Stimulated activated naive CD8-positive, alpha-beta T cell treated with anti-CD3 and anti-CD28 coated beads, Interleukin-15, amount 100 ng/mL, for 72 hours (primary cell): Measurements from ENCODE around the gene PRDM10.
A peak's percentile ranks its signal among the peaks of the same experiment; 100 is the strongest.
"Not testable (repeated sequence)": the region's sequence is repeated elsewhere in the genome, so short reads cannot be mapped to it uniquely, and the experiment has no call there.

Experiments used
- ATAC-seq: fragments of 150-1000 bp; cut with Tn5 transposase; 2 replicates; pipeline ENCODE4 v1.10.0; 2021; ENCODE audit warnings: mild to moderate bottlenecking, moderate library complexity
- DNase-seq, 2 donors: peaks; one replicate each; pipeline ENCODE4 v3.0.0; 2021 to 2022
- H3K27ac Mint-ChIP-seq, 2 donors: one replicate each; pipeline ENCODE4 v1.8.0; 2022; ENCODE audit warnings: mild to moderate bottlenecking in 2 of 2, mixed read lengths in 2 of 2, moderate library complexity in 2 of 2
- H3K27me3 Mint-ChIP-seq: one replicate; pipeline ENCODE4 v1.8.0; 2022; ENCODE audit warnings: mixed read lengths
- H3K4me1 Mint-ChIP-seq: one replicate; pipeline ENCODE4 v1.8.0; 2022; ENCODE audit warnings: mild to moderate bottlenecking, mixed read lengths
- H3K4me3 Mint-ChIP-seq, 2 donors: one replicate each; pipeline ENCODE4 v1.8.0; 2022; ENCODE audit warnings: mild to moderate bottlenecking in 2 of 2, mixed read lengths in 2 of 2, moderate library complexity in 1 of 2
- H3K9me3 Mint-ChIP-seq, 2 donors: one replicate each; pipeline ENCODE4 v1.8.0; 2022; ENCODE audit warnings: mixed read lengths in 2 of 2

Gene PRDM10

DNA sequence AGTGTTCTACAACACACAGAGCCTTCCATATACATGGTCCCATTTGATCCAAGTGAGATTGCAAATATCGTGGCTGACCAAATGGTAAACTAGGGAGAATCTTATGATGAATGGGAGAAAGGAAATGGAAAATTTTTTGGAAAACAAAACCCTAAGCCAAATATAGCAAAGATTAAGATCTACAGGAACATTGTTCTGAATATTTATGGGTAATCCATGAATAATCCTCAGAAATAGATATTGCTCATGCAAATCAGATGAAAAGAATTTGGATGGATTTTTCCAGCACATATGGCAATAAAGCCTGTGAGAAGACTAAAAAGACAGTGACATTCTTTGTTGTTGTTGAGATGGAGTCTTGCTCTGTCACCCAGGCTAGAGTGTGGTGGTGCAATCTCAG, 21.7 kb upstream of the PRDM10 start:
- no peak overlapping the region for H3K27ac Mint-ChIP-seq
- H3K4me1 Mint-ChIP-seq: no peaks in the 10 kb centered on the region
- no peaks in the 10 kb centered on the region for H3K9me3 Mint-ChIP-seq
- DNase-seq: no peak
- no peaks in the 10 kb centered on the region for H3K27me3 Mint-ChIP-seq
- ATAC-seq: no peak
- H3K4me3 Mint-ChIP-seq: no peak overlapping the region

GRCh38 chr11:130023204-130023603, 20.6 kb upstream of the PRDM10 start:
- DNase-seq (no peak), ATAC-seq (no peak)
- Mint-ChIP-seq H3K27me3 (no peaks in the 10 kb centered on the region), H3K4me1 (no peaks in the 10 kb centered on the region), H3K27ac (no peak overlapping the region), H3K4me3 (no peak overlapping the region), H3K9me3 (no peaks in the 10 kb centered on the region)

GRCh38 chr11:130022799-130023198, 20.2 kb upstream of the PRDM10 start:
- H3K27me3 Mint-ChIP-seq: no peaks in the 10 kb centered on the region
- no peaks in the 10 kb centered on the region for H3K4me1 Mint-ChIP-seq
- no peak overlapping the region for H3K4me3 Mint-ChIP-seq
- DNase-seq: no peak
- no peaks in the 10 kb centered on the region for H3K9me3 Mint-ChIP-seq
- H3K27ac Mint-ChIP-seq: no peak overlapping the region
- no peak for ATAC-seq

DNA sequence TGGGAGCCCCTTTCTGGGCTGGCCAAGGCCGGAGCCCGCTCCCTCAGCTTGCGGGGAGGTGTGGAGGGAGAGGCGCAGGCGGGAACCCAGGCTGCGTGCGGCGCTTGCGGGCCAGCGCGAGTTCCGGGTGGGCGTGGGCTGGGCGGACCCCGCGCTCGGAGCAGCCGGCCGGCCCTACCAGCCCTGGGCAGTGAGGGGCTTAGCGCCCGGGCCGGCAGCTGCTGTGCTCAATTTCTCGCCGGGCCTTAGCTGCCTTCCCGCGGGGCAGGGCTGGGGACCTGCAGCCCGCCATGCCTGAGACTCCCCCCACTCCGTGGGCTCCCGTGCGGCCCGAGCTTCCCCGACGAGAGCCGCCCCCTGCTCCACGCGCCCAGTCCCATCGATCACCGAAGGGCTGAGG, 19.0 kb upstream of the PRDM10 start:
- not testable (repeated sequence) for ATAC-seq, H3K27ac Mint-ChIP-seq, H3K4me3 Mint-ChIP-seq, DNase-seq, H3K27me3 Mint-ChIP-seq, H3K4me1 Mint-ChIP-seq, H3K9me3 Mint-ChIP-seq

DNA sequence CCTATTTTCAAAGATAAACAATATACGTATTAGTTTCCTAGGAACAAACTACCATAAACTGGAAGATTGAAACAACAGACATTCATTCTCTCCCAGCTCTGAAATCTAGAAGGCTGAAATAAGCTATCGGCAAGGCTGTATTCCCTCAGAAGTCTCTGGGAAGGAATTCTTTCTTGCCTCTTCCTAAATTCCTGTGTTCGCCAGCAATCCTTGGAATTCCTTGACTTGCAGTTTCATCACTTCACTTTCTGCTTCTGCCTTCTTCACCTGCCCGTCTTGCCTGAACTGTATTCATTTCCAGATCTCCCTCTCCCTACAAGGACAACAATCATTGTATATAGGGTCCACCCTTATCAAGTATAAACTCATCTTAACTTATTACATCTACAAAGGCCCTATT, 17.7 kb upstream of the PRDM10 start:
- H3K4me1 Mint-ChIP-seq: no peaks in the 10 kb centered on the region
- H3K27ac Mint-ChIP-seq: no peak overlapping the region
- no peak overlapping the region for H3K4me3 Mint-ChIP-seq
- DNase-seq (no peak), ATAC-seq (no peak)
- peaks cover 7% of the 10 kb centered on the region for H3K27me3 Mint-ChIP-seq
- peaks cover 0 to 7% of the 10 kb centered on the region in 2 donors for H3K9me3 Mint-ChIP-seq

- not testable (repeated sequence) for H3K9me3 Mint-ChIP-seq, H3K27me3 Mint-ChIP-seq, H3K27ac Mint-ChIP-seq, H3K4me3 Mint-ChIP-seq, DNase-seq, H3K4me1 Mint-ChIP-seq, ATAC-seq
Observed at GRCh38 chr11:130015846-130016245, 13.2 kb upstream of the PRDM10 start.

DNA sequence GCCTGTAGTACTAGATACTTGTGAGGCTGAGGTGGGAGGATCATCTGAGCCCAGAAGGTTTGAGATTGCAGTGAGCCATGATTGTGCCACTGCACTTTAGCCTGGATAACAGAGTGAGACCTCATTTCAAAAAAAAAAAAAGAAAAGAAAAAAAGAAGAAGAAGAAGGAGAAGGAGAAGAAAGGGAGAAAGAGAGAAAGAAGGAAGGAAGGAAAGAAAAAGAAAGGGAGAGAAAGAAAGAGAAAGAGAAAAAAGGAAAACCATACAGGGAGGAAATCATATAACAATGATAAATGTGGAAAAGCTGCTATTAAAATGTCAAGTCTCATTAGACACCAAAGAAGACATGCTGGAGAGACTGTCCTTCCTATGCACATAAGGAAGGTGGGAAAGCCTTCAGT, 5.7 kb upstream of the PRDM10 start:
- H3K27me3 Mint-ChIP-seq: no peaks in the 10 kb centered on the region
- H3K4me3 Mint-ChIP-seq: no peak overlapping the region
- peaks cover 6% of the 10 kb centered on the region for H3K4me1 Mint-ChIP-seq
- DNase-seq (no peak), ATAC-seq (no peak)
- H3K9me3 Mint-ChIP-seq: no peaks in the 10 kb centered on the region
- H3K27ac Mint-ChIP-seq: peak overlapping the region in 1 of 2 donors; percentile 15

DNA sequence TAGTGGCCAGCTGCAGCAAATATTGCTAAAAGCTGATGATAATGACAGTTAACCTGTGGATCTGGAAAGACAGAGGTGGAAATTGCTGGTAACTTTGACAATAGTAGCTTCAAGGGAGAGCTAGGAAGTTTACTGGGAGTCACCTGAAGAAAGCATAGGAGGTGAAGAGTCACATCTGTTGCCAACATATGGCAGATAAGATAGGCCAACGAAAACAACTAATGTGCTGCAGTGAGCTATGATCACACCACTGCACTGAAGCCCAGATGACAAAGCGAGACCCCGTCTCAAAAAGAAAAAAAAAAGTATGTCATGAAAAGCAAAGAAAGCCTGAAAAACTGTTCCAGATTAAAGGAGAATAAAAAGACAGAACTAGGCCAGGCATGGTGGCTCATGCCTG, 4.3 kb upstream of the PRDM10 start:
- DNase-seq (no peak), ATAC-seq (no peak)
- Mint-ChIP-seq H3K27me3 (no peaks in the 10 kb centered on the region), H3K4me3 (no peak overlapping the region), H3K9me3 (no peaks in the 10 kb centered on the region), H3K4me1 (peaks cover 6% of the 10 kb centered on the region), H3K27ac (no peak overlapping the region)

- no peaks in the 10 kb centered on the region for H3K9me3 Mint-ChIP-seq
- DNase-seq (no peak), ATAC-seq (no peak)
- H3K27me3 Mint-ChIP-seq: no peaks in the 10 kb centered on the region
- H3K4me1 Mint-ChIP-seq: peaks cover 20% of the 10 kb centered on the region
- H3K27ac Mint-ChIP-seq: peak overlapping the region; percentile 98 to 100
- peak overlapping the region; percentile 93 to 94 for H3K4me3 Mint-ChIP-seq
Observed at GRCh38 chr11:130003717-130004001, 1.0 kb upstream of the PRDM10 start.

DNA sequence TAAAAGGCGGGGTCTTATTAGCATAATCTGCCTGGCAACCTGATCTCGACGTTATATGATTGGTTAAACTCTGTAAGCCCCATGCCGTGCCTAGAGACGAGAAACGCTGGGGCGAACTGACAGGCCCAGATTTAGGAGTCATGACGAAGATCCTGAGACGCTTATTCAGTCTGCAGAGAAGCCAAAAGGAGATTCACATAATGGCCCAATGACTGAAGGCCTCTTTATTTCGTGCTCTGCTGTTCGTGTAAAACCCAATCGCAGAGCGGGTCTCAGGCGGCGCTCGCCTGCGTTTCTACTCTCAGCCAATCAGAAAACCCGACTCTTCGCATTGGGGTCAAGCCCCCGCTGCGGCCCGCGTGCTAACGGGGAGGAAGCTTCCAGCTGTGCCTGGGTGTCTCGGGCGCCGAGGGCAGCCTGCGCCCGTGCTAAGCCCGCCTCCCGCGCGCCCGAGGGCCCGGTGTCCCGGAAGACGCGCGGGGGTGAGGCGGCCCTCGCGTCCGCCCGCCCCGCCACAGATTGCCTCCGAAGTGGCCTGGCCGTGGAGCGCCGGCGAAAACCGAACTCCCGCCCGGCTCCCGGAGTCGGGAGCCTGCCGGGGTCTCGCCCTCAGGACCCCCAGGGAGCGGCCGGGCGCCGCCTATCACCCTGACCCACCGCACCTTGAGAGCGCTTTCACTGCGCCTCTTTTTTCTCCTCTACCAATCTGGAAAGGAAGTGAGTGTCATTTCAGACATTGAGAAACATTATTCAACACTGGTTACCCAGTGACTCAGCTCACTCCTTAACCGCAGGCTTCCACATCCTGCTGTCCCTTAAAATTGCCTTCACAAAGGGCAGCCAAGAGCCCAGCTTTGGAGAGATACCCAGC, 446 bp upstream of the PRDM10 start:
- DNase-seq: peak; percentile 90 to 91
- Mint-ChIP-seq H3K9me3 (no peaks in the 10 kb centered on the region), H3K27ac (peak overlapping the region; percentile 100), H3K4me1 (peaks cover 20% of the 10 kb centered on the region), H3K4me3 (peak overlapping the region; percentile 93 to 94), H3K27me3 (no peaks in the 10 kb centered on the region)
- ATAC-seq: peak; percentile 84

DNA sequence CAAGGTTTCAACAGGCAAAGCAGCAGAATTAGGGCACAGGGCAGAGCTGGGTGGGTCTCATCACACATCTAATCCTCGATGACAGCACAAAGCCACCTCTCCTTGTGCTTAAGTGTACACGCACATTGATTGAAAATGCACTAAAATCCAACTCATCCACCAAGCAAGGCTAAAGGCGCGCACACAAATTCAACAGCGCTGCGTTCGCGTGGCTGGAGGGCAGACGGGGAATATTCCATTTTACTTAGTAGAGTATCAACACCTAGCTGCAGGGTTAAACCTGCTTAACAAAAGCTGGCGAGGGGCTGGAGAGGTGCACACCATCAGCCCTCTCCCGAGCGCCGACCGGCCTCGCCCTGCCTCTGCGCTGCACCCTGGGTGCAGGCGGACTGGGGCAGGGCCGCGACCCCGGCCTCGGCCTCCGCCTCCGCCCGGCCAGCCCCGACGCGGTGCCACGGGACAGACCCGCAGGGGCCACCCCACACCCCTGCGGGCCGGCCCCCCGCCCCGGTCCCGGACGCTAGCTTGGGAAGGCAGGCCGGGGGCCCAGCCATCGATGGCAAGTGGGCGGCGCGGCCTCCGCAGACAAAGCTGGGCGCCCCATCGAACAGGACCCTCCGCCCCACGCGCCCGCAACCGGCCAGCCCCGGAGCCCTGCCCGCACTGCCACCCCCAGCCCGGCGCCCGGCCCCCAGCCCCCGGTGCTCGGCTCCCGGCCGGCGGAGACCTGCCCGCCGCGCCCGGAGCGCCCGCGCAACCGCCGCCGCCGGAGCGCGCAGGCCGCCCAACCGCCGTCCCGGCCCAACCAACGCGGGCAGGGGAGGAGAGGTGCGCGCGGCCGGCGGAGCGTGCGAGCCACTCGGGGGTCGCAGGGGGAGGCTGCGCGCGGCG, 929 bp downstream of the PRDM10 start:
- Mint-ChIP-seq H3K27ac (peak overlapping the region; percentile 97), H3K4me3 (peak overlapping the region; percentile 92 to 94), H3K27me3 (no peaks in the 10 kb centered on the region), H3K9me3 (no peaks in the 10 kb centered on the region), H3K4me1 (peaks cover 20% of the 10 kb centered on the region)
- ATAC-seq (peak; percentile 48), DNase-seq (no peak)

- peak overlapping the region in 1 of 2 donors; percentile 97 for H3K27ac Mint-ChIP-seq
- peak overlapping the region; percentile 89 to 92 for H3K4me3 Mint-ChIP-seq
- peaks cover 20% of the 10 kb centered on the region for H3K4me1 Mint-ChIP-seq
- no peaks in the 10 kb centered on the region for H3K9me3 Mint-ChIP-seq
- no peaks in the 10 kb centered on the region for H3K27me3 Mint-ChIP-seq
- no peak for DNase-seq
- ATAC-seq: no peak
Observed at GRCh38 chr11:130000552-130001176, 2.0 kb downstream of the PRDM10 start.

DNA sequence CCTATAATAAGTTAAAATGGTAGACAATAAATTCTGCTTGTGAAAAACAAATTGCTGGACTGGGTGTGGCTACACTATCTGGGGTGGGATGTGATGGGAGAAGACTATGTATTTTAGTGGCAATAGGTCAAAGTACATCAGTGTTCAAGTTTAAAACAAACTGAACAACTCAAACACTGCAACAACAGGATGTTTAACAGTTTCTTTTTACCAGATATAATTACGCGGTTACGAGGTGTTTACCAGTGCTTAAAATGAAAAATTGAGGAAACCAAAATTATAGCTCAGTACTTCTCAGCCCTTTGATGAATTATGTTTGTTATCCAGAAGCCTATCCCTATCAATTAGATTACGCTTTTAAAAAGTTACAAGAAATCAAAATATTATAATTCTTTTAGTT, 3.2 kb downstream of the PRDM10 start:
- no peaks in the 10 kb centered on the region for H3K27me3 Mint-ChIP-seq
- no peaks in the 10 kb centered on the region for H3K9me3 Mint-ChIP-seq
- H3K4me1 Mint-ChIP-seq: peaks cover 20% of the 10 kb centered on the region
- no peak for ATAC-seq
- H3K27ac Mint-ChIP-seq: no peak overlapping the region
- H3K4me3 Mint-ChIP-seq: no peak overlapping the region
- DNase-seq: no peak

DNA sequence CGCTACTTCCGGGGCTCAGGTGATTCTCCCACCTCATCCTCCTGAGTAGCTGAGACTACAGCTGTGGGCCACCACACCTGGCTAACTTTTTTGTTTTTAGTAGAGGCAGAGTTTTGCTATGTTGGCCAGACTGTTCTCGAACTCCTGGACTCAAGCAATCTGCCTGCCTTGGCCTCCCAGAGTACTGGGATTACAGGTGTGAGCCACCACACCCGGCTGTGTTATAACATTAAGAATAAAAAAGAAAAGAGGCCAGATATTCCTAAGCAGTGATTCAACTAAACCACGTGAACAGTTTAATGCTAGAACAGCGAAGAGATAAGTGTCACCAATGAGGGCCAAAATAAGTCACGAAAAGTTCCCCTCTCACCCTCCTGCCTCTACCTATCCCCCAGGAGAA, 3.7 kb downstream of the PRDM10 start:
- Mint-ChIP-seq H3K9me3 (no peaks in the 10 kb centered on the region), H3K4me1 (peaks cover 19% of the 10 kb centered on the region), H3K4me3 (no peak overlapping the region), H3K27me3 (no peaks in the 10 kb centered on the region), H3K27ac (no peak overlapping the region)
- ATAC-seq (no peak), DNase-seq (no peak)

- peaks cover 21% of the 10 kb centered on the region for H3K4me1 Mint-ChIP-seq
- no peaks in the 10 kb centered on the region for H3K27me3 Mint-ChIP-seq
- no peak for ATAC-seq
- no peak overlapping the region for H3K4me3 Mint-ChIP-seq
- DNase-seq: no peak
- H3K27ac Mint-ChIP-seq: no peak overlapping the region
- H3K9me3 Mint-ChIP-seq: no peaks in the 10 kb centered on the region
Observed at GRCh38 chr11:129998107-129998506, 4.5 kb downstream of the PRDM10 start.

GRCh38 chr11:129997513-129997912, 5.1 kb downstream of the PRDM10 start:
- H3K9me3 Mint-ChIP-seq: no peaks in the 10 kb centered on the region
- no peaks in the 10 kb centered on the region for H3K27me3 Mint-ChIP-seq
- H3K27ac Mint-ChIP-seq: no peak overlapping the region
- DNase-seq: no peak
- peaks cover 24% of the 10 kb centered on the region for H3K4me1 Mint-ChIP-seq
- no peak overlapping the region for H3K4me3 Mint-ChIP-seq
- no peak for ATAC-seq
